ENCODE measurements around the gene SAA4. TPM values are rescaled to one million over a fixed set of nuclear protein-coding genes. Genes with fewer than 3 reads are reported as not detected.

Gene SAA4
- total RNA-seq, 1 experiment from 2014 or later = not detected

DNA sequence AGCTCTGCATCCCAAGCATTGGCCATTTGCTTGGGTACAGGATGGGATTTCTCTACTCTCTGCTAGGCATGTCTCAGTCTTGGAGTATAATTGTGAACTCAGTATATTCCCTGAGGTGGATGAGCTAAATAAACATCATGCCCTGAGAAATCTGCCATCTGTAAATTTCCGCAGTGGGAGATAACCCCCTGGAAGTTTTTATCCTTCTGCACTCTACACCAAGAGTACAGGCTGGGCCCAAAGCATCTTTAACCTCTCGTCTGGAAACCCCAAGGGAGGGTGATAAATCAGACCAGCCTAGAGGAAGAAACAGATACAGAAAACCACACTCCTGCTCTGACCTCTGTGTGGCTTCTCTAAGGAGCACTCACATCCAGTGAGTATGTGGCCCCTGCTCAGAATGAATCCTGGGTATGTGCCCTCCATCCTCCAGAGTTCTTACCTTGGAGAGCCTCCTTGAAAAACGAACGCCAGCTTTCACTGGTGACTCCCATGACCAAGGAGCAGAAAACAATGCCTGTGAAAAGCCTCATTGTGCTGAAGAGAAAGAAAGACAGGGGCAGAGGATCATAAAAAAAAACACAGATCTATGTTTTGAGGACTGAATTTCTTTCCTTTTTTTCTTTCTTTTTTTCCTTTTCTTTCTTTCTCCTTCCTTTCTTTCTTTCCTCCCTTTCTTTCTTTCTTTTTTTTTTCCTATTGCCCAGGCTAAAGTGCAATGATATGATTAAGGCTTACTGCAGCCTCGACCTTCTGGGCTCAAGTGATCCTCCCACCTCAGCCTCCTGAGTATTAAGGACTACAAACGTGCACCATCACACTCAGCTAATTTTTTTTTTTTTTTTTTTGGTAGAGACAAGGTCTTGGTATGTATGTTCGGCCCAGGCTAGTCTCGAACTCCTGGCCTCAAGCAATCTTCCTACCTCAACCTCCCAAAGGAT lies 938 bp downstream of the SAA4 start:
- ChIA-PET POLR2A (no interaction called here), CTCF (interaction anchor here (0.6 to 3.5 kb wide), 3 partner anchors 8 to 505 kb away, joined by 3 to 22 read pairs (median 4); no protein-coding TSS in a partner anchor), RAD21 (ENCODE audit: low non-redundant PET in 1 of 2, low total read pairs in 2 of 2, uncharacterized antibody in 2 of 2, unreplicated experiment in 2 of 2) (no interaction called here)
- Histone ChIP-seq H3K9me2 (ENCODE audit: insufficient read depth) (no peaks in the 10 kb centered on the region), H3K9me3 (ENCODE audit: control insufficient read depth in 1 of 2, insufficient read depth in 1 of 2, low read depth in 1 of 2, low read length in 2 of 2) (no peaks in the 10 kb centered on the region), H3K27ac (ENCODE audit: low read depth, low read length) (no peak overlapping the region), H3K36me3 (ENCODE audit: control insufficient read depth in 1 of 2, insufficient read depth in 2 of 2, low read length in 2 of 2) (no peaks in the 10 kb centered on the region), H3K4me3 (replicated peaks in 1 of 2; ENCODE audit: low read depth in 1 of 2, low read length in 2 of 2) (no peak overlapping the region), H4K20me1 (ENCODE audit: insufficient read depth) (no peaks in the 10 kb centered on the region), H3K4me2 (ENCODE audit: low read length) (no peak overlapping the region), H3K79me2 (ENCODE audit: insufficient read depth, low read length) (no peaks in the 10 kb centered on the region), H2AFZ (ENCODE audit: low read depth, low read length, poor library complexity, severe bottlenecking) (no peak overlapping the region), H3K27me3 (ENCODE audit: insufficient read depth, low read length) (peaks cover 20% of the 10 kb centered on the region), H3K9ac (ENCODE audit: low read length) (no peak overlapping the region), H3K4me1 (ENCODE audit: control insufficient read depth in 1 of 2, insufficient read depth in 2 of 2, low read length in 2 of 2) (no peaks in the 10 kb centered on the region)
- intact Hi-C loops (cut with micrococcal nuclease) = no loop called here
- TF ChIP-seq, protein P1, sequence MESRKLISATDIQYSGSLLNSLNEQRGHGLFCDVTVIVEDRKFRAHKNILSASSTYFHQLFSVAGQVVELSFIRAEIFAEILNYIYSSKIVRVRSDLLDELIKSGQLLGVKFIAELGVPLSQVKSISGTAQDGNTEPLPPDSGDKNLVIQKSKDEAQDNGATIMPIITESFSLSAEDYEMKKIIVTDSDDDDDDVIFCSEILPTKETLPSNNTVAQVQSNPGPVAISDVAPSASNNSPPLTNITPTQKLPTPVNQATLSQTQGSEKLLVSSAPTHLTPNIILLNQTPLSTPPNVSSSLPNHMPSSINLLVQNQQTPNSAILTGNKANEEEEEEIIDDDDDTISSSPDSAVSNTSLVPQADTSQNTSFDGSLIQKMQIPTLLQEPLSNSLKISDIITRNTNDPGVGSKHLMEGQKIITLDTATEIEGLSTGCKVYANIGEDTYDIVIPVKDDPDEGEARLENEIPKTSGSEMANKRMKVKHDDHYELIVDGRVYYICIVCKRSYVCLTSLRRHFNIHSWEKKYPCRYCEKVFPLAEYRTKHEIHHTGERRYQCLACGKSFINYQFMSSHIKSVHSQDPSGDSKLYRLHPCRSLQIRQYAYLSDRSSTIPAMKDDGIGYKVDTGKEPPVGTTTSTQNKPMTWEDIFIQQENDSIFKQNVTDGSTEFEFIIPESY (IDR thresholded peaks at IDR 0.05; ENCODE audit: extremely low read depth, insufficient replicate concordance, low read length) = no peak
- no peak for TF ChIP-seq EZH2phosphoT487 (IDR thresholded peaks at IDR 0.05; ENCODE audit: borderline replicate concordance)
- no peak for DNase-seq (ENCODE audit: low read depth, low spot score)
- no TSS peak for BruUV-seq (replicated peaks)
- no peak for ATAC-seq

DNA sequence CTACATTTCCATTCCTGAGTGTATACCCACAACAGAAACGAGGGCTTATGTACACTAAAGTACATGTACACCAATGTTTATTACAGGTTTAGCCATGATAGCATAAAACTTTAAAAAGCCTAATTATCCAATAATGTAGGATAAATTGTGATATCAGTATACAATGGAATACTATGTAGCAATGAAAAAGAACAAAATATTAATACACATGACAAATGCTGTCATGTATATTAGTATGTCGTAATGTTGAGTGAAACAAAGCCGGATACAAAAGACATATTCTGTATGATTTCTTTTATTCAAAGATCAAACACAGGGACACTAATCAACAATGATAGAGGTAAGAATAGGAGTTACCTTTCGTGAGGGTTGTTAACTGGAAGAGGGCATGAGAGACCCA lies 2.7 kb downstream of the SAA4 start:
- no peak for TF ChIP-seq ZNF274 (IDR thresholded peaks at IDR 0.05; ENCODE audit: low read depth, low read length)
- TF ChIP-seq TCF7L2 (IDR thresholded peaks at IDR 0.05; ENCODE audit: borderline replicate concordance, extremely low read depth, insufficient read depth, insufficient read length) = no peak
- no peak for TF ChIP-seq EZH2phosphoT487 (IDR thresholded peaks at IDR 0.05; ENCODE audit: borderline replicate concordance)
- no peak for TF ChIP-seq CBX3 (IDR thresholded peaks at IDR 0.05; ENCODE audit: low read depth)
- no peak for TF ChIP-seq ZFX (IDR thresholded peaks at IDR 0.05)
- TF ChIP-seq, protein P2, sequence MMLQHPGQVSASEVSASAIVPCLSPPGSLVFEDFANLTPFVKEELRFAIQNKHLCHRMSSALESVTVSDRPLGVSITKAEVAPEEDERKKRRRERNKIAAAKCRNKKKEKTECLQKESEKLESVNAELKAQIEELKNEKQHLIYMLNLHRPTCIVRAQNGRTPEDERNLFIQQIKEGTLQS (IDR thresholded peaks at IDR 0.05) = no peak
- no peak for TF ChIP-seq RAD21 (IDR thresholded peaks at IDR 0.05; ENCODE audit: low read depth)
- TF ChIP-seq JUND (IDR thresholded peaks at IDR 0.05) = no peak
- TF ChIP-seq POLR2A (IDR thresholded peaks at IDR 0.05; ENCODE audit: borderline replicate concordance, extremely low read depth, insufficient read depth, insufficient read length) = no peak
- TF ChIP-seq POLR2AphosphoS5 (IDR thresholded peaks at IDR 0.05; ENCODE audit: low read depth, low read length) = no peak
- TF ChIP-seq SRF (IDR thresholded peaks at IDR 0.05; ENCODE audit: low read depth) = no peak
- TF ChIP-seq, protein P3, sequence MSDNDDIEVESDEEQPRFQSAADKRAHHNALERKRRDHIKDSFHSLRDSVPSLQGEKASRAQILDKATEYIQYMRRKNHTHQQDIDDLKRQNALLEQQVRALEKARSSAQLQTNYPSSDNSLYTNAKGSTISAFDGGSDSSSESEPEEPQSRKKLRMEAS (IDR thresholded peaks at IDR 0.05) = no peak
- no peak for DNase-seq (ENCODE audit: low read depth, low spot score)
- ATAC-seq = no peak
- Histone ChIP-seq H3K9me3 (ENCODE audit: control insufficient read depth in 1 of 2, insufficient read depth in 1 of 2, low read depth in 1 of 2, low read length in 2 of 2) (no peaks in the 10 kb centered on the region), H3K36me3 (ENCODE audit: control insufficient read depth in 1 of 2, insufficient read depth in 2 of 2, low read length in 2 of 2) (no peaks in the 10 kb centered on the region), H3K4me1 (ENCODE audit: control insufficient read depth in 1 of 2, insufficient read depth in 2 of 2, low read length in 2 of 2) (no peaks in the 10 kb centered on the region), H3K9me2 (ENCODE audit: insufficient read depth) (no peaks in the 10 kb centered on the region), H3K27me3 (ENCODE audit: insufficient read depth, low read length) (peaks cover 20% of the 10 kb centered on the region), H3K4me3 (replicated peaks in 1 of 2; ENCODE audit: low read depth in 1 of 2, low read length in 2 of 2) (no peak overlapping the region), H2AFZ (ENCODE audit: low read depth, low read length, poor library complexity, severe bottlenecking) (no peak overlapping the region), H3K27ac (ENCODE audit: low read depth, low read length) (no peak overlapping the region), H4K20me1 (ENCODE audit: insufficient read depth) (no peaks in the 10 kb centered on the region), H3K4me2 (ENCODE audit: low read length) (no peak overlapping the region), H3K79me2 (ENCODE audit: insufficient read depth, low read length) (no peaks in the 10 kb centered on the region), H3K9ac (ENCODE audit: low read length) (no peak overlapping the region)
- ChIA-PET POLR2A (no interaction called here), RAD21 (ENCODE audit: low non-redundant PET in 1 of 2, low total read pairs in 2 of 2, uncharacterized antibody in 2 of 2, unreplicated experiment in 2 of 2) (no interaction called here), CTCF (interaction anchor here (3.5 kb wide), 1 partner anchor 10 kb away, joined by 22 read pairs; no protein-coding TSS in a partner anchor)
- intact Hi-C loops (cut with micrococcal nuclease) = no loop called here
- BruUV-seq (replicated peaks) = no TSS peak

All from HCT116 (cell line).